ENCODE data around the gene GALNT18.

GALNT18 gene

DNA sequence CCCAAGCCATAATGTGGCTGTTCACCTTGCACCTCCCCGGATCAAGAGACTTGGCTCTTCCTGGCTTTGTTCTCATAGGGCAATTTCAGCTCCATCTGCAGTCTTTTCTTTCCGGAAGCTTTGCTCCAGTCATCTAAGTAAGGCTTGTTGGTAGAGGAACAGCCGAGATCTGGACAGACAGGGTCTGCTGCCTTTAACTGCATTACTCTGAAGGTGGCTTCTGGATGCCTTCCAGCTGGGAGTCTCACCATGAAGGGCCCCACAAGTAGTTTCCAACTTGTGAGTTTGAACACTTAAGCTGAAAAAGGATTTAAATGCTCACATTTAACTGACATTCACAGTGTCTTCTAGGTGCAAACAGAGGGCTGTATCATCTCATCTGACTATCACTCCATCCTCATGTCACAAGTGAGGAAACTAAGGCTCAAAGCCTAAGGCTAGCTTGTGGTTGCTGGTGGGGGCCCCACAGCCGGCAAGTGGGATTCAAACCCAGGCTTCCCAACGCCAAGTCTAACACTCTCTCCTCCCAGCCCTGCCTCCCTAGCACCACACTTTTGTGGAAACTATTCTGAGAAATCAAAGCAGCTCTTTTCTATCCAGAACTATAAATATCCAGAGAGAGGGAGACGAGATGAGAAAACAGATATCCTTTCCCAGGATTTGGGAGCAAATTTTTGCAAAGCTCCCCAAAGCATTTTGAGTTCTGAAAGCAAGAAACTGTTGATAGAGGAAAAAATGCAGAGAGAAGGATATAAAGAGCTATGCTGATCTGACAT is 58.4 kb downstream of the GALNT18 start:
- DNase-seq = no peak

- DNase-seq = no peak
Measured at GRCh38 chr11:11561991-11562390, 59.8 kb downstream of the GALNT18 start.

GRCh38 chr11:11558826-11559225 is 63.0 kb downstream of the GALNT18 start:
- DNase-seq = no peak

DNA sequence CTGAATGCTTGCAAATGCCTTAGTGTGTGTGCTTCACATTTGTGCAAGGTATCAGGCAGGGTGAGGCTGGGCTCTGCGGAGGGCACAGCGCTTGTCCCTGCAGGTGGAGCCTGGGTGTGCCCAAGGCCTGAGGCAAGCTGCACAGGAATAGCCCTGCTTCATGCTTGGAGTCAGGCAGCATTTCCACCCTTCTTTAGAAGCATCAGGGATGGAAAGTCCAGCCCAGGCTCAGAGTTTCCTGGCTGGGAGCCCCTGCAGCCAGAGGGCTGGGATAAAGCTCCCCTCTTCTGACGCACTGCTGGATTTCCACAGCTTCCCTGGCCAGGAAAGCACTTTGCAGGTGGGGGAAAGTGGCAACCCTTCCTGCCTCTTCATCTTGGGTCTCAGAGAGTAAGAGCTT is 63.4 kb downstream of the GALNT18 start:
- DNase-seq = no peak

DNA sequence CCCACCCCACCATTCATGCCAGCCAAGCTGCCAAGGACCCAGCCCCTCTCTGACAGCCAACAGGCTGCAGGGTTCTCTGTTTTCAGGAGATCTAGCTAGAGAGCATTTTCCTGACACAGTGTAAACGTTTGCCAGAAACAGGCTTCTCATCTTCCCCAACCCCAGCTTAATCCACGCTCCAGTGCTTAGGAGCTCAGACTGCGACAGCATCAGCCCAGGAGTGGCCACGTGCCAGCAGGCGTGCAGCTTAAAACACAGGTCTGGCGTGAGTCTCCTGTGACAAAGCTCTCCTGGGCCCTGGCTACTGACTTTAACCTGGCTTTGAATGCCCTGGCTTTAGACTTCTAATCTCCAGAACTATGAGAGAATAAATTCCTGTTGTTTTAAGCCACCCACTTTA is 66.6 kb downstream of the GALNT18 start:
- DNase-seq = no peak

DNA sequence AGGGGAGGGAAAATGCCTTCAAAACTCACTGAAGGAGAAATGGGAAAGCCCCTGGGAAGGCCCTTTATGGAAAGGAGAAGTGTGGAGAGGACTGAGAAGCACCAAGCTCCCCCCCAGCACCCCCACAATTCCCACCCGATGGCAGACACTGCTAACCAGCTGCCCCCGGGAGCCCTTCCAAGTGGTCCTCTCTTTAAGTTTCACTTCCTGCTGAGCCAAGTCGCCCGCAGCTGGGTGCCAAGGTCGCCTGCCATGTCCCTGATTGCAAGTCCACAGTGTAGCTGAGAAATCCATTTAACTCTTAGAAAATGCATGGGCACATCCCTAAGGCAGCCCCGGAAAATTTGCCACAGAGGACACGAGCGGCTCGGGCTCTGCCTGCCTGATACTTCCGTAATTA is 68.2 kb downstream of the GALNT18 start:
- DNase-seq = no peak

DNA sequence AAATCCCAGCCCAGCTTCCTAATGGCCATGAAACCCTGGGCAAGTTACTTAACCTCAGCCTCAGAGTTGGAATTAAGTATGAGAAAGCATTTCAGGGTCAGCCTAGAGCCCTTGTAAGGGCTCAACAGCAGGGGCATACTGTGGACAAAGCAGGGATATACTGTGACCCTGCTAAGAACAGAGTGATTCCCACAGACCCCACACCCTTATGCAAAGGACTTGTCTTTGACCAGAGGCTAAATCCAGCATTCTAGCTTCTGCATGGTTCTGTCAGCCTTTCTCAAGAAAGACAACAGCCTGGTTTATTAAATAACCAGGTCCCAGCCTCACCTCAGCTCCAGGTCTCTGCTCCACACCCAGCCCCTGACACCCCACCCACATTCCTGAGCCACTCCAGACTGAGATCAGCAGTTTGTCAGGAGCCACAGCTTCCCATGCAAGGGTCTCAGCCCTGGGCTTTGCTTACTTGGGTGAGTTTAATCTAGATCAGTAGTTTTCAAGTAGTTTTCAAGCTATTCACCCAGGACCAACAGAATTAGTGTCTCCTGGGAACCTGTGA is 69.2 kb downstream of the GALNT18 start:
- DNase-seq = no peak

DNA sequence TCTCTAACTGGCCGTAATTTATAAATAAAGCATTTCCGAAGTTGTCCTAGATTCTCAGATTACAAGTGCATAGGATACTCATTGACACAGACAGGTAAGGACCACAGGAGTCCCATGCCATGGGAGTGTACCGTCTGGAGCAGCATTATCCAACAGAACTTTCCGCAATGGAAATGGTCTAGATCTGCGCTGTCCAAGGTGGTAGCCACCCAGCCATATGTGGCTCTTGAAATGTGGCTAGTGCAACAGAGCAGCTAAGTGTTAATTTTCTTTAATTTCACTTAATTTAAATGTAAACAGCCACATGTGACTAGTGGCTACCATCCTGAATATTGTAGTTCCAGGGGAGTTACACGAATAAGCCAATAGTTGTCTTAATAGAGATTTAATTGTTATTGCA is 71.3 kb downstream of the GALNT18 start:
- no peak for DNase-seq

GRCh38 chr11:11545285-11546275 is 76.2 kb downstream of the GALNT18 start:
- DNase-seq = no peak

DNA sequence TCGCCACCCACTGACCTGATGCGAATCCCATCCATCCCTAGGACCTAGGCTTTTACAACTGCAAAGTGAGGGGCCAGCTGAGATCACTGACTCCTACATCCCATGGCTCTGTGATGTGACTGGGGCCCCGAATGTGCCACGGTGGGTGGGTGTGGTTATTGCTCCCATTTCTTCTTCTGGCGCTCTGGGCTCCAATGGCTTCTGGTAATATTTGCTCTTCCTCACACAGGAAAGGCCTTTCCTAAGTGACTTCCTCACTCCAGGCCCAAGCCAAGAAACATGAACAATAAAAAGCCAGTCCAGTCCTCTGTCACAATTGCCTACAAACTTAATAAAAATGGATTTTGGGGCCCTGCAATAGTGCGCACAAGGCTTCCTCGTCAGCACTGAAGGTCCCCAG is 78.1 kb downstream of the GALNT18 start:
- no peak for DNase-seq

GRCh38 chr11:11540157-11540556 is 81.6 kb downstream of the GALNT18 start:
- DNase-seq = no peak

DNA sequence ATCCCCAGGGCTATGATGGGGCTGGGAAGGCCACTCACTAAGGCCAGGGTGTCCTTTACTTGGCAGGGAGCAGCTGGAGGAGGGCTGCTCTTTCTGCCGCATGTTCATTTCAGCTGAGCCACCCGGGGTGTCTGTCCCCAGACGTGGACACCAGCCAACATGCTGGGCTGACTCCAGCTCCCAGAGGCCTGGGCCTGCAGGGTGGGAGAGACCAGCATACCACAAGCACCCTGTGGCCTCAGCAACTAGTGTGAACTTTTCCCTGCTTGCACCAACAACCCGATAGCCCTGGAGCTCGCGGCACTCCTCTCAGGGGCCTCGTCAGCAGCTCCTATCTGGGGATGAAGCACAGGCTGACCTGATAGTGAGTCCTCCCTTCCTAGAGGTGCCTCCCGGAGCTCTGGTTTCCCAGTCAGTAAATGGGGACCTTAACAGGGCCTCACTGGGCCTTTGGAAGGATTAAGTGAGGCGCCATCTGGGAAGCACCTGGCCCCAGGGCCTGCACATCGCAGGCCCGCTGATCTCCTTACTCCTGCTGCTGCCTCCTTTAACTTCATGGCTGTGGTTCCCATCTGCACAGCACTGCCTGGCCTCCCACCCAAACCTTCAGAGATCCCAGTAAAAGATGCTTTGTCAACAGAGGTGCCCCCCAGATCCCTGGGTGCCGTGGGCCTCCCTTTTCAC is 83.4 kb downstream of the GALNT18 start:
- DNase-seq = no peak

DNA sequence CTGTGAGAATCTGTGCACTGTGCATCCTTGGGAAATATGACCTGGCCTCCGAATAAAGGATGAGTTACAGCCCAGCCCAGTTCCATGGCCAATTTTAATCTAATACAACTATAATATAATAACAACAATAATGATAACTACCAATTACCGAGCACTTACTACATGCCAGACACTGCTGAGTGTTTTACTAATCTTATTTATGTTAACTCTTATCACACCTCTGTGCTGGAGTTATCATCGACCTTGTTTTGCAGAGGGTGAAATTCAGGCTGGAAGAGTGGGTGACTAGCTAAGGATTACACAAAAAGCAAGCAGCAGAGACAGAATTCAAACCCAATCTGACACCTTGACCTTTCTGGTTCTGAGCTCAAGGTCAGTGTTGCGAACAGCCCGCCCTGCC is 83.9 kb downstream of the GALNT18 start:
- no peak for DNase-seq

DNA sequence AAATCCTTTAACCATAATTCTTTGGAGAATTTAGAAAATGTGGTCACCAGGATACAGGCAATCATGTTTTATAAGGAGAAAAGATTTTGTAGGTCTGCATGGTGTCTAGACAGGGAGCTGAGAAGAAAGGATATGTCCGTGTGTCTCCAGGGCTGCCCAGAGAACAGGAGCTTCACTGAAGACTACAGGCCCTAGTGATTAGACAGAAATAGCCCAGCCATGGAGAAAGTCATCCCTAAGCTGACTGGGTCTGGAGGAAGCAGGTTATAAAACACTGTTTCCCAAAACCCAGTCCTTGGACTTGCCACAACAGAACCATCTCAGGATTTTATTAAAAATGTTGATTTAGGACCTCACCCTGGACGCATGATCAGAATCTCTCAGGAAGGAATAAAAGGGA is 84.4 kb downstream of the GALNT18 start:
- DNase-seq = no peak

DNA sequence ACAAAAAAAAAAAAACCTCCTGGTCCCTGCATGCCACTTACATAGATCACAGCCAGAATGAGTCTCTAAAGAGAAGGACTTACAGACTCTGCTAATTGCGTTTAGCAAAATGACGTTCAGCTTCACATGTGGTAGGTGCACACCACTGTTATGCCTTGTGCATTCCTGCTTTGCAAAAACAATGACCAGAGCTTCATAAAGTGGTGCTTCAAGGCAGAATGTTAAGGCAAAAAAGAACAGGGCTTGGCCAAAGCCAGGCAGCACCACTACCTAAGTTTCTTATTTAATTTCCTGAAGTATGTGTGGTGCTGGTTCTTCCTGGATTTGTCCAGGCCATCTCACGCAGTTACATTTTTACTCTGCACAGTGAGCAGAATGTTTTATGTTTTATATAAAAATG is 85.2 kb downstream of the GALNT18 start:
- no peak for DNase-seq

DNA sequence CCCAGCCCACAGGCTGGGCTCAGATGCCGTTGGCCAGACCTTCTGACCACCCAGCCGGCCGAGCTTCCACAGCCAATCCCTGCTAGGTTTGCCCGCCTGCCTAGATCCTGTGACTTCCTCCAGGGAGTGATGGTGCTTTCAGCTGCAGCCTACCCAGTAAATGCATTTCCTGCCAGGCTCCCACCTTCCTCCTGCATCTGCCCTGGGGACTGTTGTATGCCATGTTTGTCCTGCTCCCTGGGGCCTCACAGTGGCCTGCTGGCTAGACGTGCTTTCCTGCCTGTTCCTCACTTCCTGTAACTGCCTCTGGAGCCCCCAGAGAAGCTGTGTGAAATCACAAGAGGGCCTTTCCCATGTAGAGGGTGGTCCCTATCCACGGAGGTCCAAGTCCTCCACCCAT is 86.2 kb downstream of the GALNT18 start:
- no peak for DNase-seq

DNA sequence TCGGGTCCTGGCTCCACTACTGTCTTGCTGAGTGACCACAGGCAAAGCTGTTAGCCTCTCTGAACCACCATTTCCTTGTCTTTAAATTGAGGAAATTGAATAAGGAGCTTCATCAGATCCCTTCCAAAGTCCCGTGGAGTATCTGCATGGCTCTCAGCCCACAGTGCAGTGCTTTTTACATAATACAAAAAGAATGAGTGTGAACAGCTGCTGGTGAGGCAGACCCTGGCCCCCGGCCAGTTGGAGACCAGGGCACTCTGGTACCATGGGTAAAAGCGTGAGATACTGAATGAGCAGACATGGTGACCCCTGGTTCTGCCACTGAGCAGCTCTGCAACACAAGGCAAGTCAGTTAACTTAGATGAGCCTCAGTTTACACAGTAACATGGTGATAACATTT is 86.8 kb downstream of the GALNT18 start:
- no peak for DNase-seq

GRCh38 chr11:11533751-11534150 is 88.1 kb downstream of the GALNT18 start:
- no peak for DNase-seq

- no peak for DNase-seq
Measured at GRCh38 chr11:11533057-11533456, 88.7 kb downstream of the GALNT18 start.

DNA sequence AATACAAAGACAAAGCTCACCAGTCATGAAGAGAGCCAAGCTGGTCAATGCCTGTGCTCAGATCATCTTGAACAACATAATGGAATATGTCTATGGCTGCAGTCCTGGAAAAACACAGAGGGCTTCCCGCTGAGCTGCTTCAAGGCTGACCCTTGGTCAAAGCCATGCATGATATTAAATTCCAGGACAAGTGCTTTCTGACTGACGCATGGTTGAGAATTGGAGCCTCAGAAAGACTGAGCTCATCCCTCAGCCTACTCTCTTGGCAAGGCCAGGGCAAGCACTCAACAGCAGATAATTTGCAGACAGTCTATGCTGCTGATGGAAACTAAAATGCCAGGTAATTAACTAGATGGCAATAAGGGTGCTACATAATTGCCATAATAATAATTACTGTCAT is 89.2 kb downstream of the GALNT18 start:
- DNase-seq = no peak

DNA sequence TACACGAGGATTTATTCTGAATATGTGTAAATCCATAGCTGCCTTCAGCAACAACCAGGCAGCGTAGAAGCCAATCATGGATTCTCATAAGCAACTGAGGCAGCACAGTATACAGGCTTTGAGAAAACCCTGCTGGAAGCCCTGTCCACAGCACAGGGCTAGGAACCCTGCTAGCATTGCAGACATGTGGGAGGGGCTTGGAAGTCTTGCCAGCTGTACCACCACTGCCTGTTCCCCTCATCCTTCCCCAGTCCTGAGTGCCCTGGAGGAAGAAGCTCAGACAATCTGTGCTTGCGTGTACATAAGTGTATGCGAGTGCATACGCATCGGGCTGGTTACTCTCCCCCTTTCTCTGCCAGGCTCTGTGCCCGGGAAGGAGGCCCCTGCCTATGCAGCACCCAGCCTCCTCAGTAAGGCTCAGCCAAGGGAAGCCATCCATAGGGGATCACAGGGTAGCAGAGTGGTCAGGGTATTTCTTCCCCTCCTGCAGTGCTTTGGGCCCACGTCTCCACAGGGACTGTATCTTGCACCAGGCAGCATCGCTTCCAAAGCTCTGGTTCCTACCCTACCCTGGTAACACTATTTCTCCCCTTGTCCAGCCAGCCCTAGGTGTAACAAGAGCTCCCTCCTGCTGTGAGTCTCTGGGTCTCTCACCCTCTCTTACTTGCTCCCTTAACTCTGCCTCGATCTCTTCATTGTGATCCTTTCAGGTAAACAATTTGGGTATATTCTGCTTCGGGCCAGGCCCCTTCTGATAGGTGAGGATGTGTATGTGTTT is 90.5 kb downstream of the GALNT18 start:
- DNase-seq = no peak

- DNase-seq = no peak
Measured at GRCh38 chr11:11528986-11529385, 92.8 kb downstream of the GALNT18 start.

Measured in stimulated activated CD4-positive, alpha-beta T cell treated with anti-CD3 and anti-CD28 coated beads, Interleukin-2, amount 100 ng/mL, for 48 hours (primary cell).